HEK293 (cell line): ENCODE results near the gene DNAJC11.

Source experiments
- CTCF ChIA-PET: fragments of 350-600 bp; formaldehyde crosslinking; extraction: SDS; loops from one replicate; lab custom pipeline; 2021; ENCODE audit warnings: antibody characterized with exemption; lab: Yijun Ruan, JAX
- POLR2A ChIA-PET: fragments of 300-600 bp; formaldehyde crosslinking; extraction: SDS; loops from one replicate; lab custom pipeline; 2020; ENCODE audit warnings: antibody characterized with exemption, inconsistent platforms; lab: Yijun Ruan, JAX
- H3K27ac ChIP-seq: fragments of 200-500 bp; sonication (Bioruptor generic); 2 replicates; pipeline ENCODE4 v1.5.1; 2014; ENCODE audit warnings: low read depth, low read length, control low read depth, inconsistent platforms; ENCODE audit errors: extremely low read depth
- H3K36me3 ChIP-seq, 2 experiments: fragments of 200-500 bp in 1 of 2; sonication (Bioruptor generic) in 1 of 2; 1 replicate in 1 of 2; 2 replicates in 1 of 2; pipeline ENCODE4 v1.5.1; 2014 to 2017; ENCODE audit warnings: inconsistent platforms in 2 of 2, low read length in 2 of 2; ENCODE audit not compliant: control insufficient read depth in 2 of 2, insufficient read depth in 1 of 2
- H3K4me1 ChIP-seq: fragments of 200-500 bp; sonication (Bioruptor generic); 2 replicates; pipeline ENCODE4 v1.5.1; 2014; ENCODE audit warnings: mild to moderate bottlenecking, low read length, inconsistent platforms; ENCODE audit not compliant: control insufficient read depth, insufficient read depth
- H3K4me3 ChIP-seq: 2 replicates; pipeline ENCODE4 v1.5.1; 2011; ENCODE audit warnings: low read depth, mild to moderate bottlenecking, control low read depth, low read length, moderate library complexity
- H3K9me3 ChIP-seq: fragments of 200-500 bp; sonication (Bioruptor generic); 2 replicates; pipeline ENCODE4 v1.5.1; 2014; ENCODE audit warnings: low read depth, low read length, inconsistent platforms; ENCODE audit not compliant: control insufficient read depth, insufficient read depth
- EGR2 ChIP-seq: fragments of 450-650 bp; formaldehyde crosslinking; IDR thresholded peaks from 2 replicates; pipeline ENCODE4 v1.5.1; 2016; ENCODE audit warnings: low read depth, missing biosample characterization, missing genetic modification characterization
- GLIS2 ChIP-seq: fragments of 450-650 bp; formaldehyde crosslinking; IDR thresholded peaks from 2 replicates; pipeline ENCODE4 v1.5.1; 2016; ENCODE audit warnings: missing biosample characterization, missing genetic modification characterization
- KLF1 ChIP-seq: fragments of 450-650 bp; formaldehyde crosslinking; IDR thresholded peaks from 2 replicates; pipeline ENCODE4 v1.5.1; 2016; ENCODE audit warnings: missing biosample characterization, missing genetic modification characterization
- MZF1 ChIP-seq: fragments of 450-650 bp; formaldehyde crosslinking; IDR thresholded peaks from 2 replicates; pipeline ENCODE4 v1.5.1; 2017; ENCODE audit warnings: missing biosample characterization, missing genetic modification characterization, borderline replicate concordance
- SCRT2 ChIP-seq: fragments of 450-650 bp; formaldehyde crosslinking; IDR thresholded peaks from 2 replicates; pipeline ENCODE4 v1.5.1; 2016; ENCODE audit warnings: missing biosample characterization, missing genetic modification characterization
- ZFHX2 ChIP-seq: fragments of 450-650 bp; formaldehyde crosslinking; conservative IDR thresholded peaks from 2 replicates; pipeline ENCODE4 v1.5.1; 2016; ENCODE audit warnings: missing biosample characterization, missing genetic modification characterization
- ZFP69B ChIP-seq: fragments of 450-650 bp; formaldehyde crosslinking; IDR thresholded peaks from 2 replicates; pipeline ENCODE4 v1.5.1; 2016; ENCODE audit warnings: missing biosample characterization, missing genetic modification characterization
- ZIC2 ChIP-seq: fragments of 450-650 bp; formaldehyde crosslinking; IDR thresholded peaks from 2 replicates; pipeline ENCODE4 v1.5.1; 2016; ENCODE audit warnings: missing biosample characterization, missing genetic modification characterization
- ZNF19 ChIP-seq: fragments of 450-650 bp; formaldehyde crosslinking; IDR thresholded peaks from 2 replicates; pipeline ENCODE4; 2016; ENCODE audit warnings: missing biosample characterization, missing genetic modification characterization, low read depth
- ZNF266 ChIP-seq: fragments of 450-650 bp; formaldehyde crosslinking; IDR thresholded peaks from 2 replicates; pipeline ENCODE4 v1.5.1; 2016; ENCODE audit warnings: missing biosample characterization, missing genetic modification characterization, low read depth
- ZNF324 ChIP-seq: fragments of 450-650 bp; formaldehyde crosslinking; IDR thresholded peaks from 2 replicates; pipeline ENCODE4 v1.5.1; 2016; ENCODE audit warnings: missing biosample characterization, missing genetic modification characterization
- ZNF600 ChIP-seq: fragments of 450-650 bp; formaldehyde crosslinking; IDR thresholded peaks from 2 replicates; pipeline ENCODE4 v1.5.1; 2016; ENCODE audit warnings: missing biosample characterization, missing genetic modification characterization
- ZNF792 ChIP-seq: fragments of 450-650 bp; formaldehyde crosslinking; IDR thresholded peaks from 2 replicates; pipeline ENCODE4 v1.5.1; 2016; ENCODE audit warnings: missing biosample characterization, missing genetic modification characterization

The DNAJC11 gene

DNA sequence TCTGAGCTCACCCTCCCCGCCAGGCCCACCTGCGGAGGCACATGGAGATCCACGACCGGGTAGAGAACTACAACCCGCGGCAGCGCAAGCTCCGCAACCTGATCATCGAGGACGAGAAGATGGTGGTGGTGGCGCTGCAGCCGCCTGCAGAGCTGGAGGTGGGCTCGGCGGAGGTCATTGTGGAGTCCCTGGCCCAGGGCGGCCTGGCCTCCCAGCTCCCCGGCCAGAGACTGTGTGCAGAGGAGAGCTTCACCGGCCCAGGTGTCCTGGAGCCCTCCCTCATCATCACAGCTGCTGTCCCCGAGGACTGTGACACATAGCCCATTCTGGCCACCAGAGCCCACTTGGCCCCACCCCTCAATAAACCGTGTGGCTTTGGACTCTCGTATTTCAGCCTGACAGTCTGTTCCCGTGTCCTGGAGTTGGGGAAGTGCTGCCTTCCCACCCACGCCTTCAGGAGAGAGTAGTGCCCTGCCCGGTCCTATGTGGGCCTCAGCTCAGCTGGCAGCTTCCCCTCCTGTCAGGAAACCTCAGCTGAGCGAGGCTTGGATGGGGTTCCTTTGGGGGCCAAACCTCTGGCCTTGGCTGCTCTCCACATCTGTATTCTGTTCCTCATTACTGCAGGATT is 112.6 kb downstream of the DNAJC11 start:
- no peak overlapping the region for H3K27ac ChIP-seq
- H3K9me3 ChIP-seq, result no peaks in the 10 kb centered on the region
- POLR2A ChIA-PET, result interaction anchor here (0.8 to 2.4 kb wide), 4 partner anchors 8 to 13 kb away, joined by 3 to 13 read pairs (median 6); partner anchors contain the start of genes KLHL21 and ZBTB48
- CTCF ChIA-PET, result no interaction called here
- H3K4me1 ChIP-seq, result no peaks in the 10 kb centered on the region
- no peak overlapping the region for H3K4me3 ChIP-seq
- peaks cover 0 to 95% of the 10 kb centered on the region in 2 experiments; a peak in 1 of 3 replicates for H3K36me3 ChIP-seq
- TF ChIP-seq MZF1 (tag by site-specific recombination) (no peak), ZFHX2 (tag by site-specific recombination) (peak; percentile 76), EGR2 (tag by site-specific recombination) (peak; percentile 51), KLF1 (peak; percentile 41), ZNF324 (tag by site-specific recombination) (no peak)

DNA sequence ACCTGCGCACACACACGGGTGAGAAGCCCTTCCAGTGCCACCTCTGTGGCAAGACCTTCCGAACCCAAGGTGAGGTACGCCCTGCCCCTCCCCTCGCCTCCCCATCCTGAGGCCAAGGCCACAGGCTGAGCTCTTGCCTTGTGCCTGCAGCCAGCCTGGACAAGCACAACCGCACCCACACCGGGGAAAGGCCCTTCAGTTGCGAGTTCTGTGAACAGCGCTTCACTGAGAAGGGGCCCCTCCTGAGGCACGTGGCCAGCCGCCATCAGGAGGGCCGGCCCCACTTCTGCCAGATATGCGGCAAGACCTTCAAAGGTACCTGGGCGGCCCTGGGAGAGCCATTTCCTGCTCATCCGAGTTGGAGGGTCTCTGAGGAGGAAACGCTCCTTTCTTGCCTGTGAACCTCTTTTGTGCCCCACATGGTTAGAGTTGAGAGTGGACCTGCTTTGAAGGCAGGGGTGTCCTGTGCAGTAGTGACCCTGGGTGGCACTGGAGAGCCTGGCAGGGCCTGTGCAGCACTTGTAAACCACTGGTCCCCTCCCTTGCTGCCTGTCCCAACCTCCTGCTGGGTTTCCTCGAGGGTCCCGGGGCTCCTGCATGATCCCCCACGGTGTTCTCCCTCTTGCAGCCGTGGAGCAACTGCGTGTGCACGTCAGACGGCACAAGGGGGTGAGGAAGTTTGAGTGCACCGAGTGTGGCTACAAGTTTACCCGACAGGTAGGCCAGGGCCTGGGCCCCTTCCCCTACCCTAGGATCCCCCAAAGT is 113.3 kb downstream of the DNAJC11 start:
- no peak overlapping the region for H3K4me3 ChIP-seq
- H3K9me3 ChIP-seq, result no peaks in the 10 kb centered on the region
- H3K36me3 ChIP-seq, result peaks cover 0 to 88% of the 10 kb centered on the region in 2 experiments; a peak in 1 of 3 replicates
- ChIA-PET POLR2A (interaction anchor here (0.6 to 2.4 kb wide), 4 partner anchors 8 to 12 kb away, joined by 3 to 13 read pairs (median 6); partner anchors contain the start of gene ZBTB48), CTCF (no interaction called here)
- peak; percentile 44 for TF ChIP-seq ZIC2 (tag by site-specific recombination)
- TF ChIP-seq GLIS2, result peak; percentile 9; the same call in 1 of the 2 replicates
- peak; percentile 43; the same call in 1 of the 2 replicates for TF ChIP-seq SCRT2
- TF ChIP-seq ZNF19, result no peak
- no peak overlapping the region; the same call in 1 of the 2 replicates for H3K27ac ChIP-seq
- H3K4me1 ChIP-seq, result no peaks in the 10 kb centered on the region

DNA sequence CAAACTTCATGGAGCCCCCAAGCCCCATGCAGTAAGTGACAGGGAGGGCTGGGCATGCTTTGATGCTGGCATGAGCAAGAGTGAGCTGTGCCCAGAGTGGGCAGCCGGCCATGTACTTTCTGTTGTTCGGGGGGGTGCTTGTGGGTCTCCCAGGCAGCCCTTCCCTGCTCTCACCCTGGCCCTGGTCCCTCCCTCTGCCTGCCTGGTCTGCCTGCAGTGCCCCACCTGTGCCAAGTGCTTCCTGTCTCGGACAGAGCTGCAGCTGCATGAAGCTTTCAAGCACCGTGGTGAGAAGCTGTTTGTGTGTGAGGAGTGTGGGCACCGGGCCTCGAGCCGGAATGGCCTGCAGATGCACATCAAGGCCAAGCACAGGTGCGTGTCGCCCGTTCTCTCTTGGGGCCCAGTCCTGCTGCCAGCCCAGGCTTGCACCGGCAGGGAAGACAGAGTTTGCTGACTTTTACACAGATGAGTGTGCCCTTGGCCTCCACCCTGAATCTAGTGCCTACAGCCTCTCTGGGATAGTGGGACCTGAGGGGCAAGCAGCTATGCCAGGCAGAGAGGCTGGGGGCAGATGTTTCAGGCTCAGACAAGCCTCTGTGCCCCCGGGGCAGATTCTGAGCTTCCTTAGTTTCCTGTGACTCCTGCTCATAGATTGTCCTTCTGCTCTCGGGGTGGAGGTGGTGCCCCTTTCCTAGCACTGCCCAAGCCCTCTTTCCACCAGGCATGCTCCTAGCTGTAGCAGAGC is 114.2 kb downstream of the DNAJC11 start:
- TF ChIP-seq ZFP69B (tag by site-specific recombination) (no peak), ZNF600 (tag by site-specific recombination) (peak; percentile 16; the same call in 1 of the 2 replicates), ZNF792 (no peak)
- TF ChIP-seq, all 188 proteins: peak for 1
- H3K4me1 ChIP-seq, result no peaks in the 10 kb centered on the region
- H3K9me3 ChIP-seq, result no peaks in the 10 kb centered on the region
- no peak overlapping the region for H3K4me3 ChIP-seq
- no peak overlapping the region for H3K27ac ChIP-seq
- peaks cover 0 to 85% of the 10 kb centered on the region in 2 experiments; a peak in 1 of 3 replicates for H3K36me3 ChIP-seq
- ChIA-PET POLR2A (interaction anchor here (0.6 to 2.4 kb wide), 3 partner anchors 8 to 14 kb away, joined by 3 to 8 read pairs (median 3); partner anchors contain the start of gene ZBTB48), CTCF (interaction anchor here (0.7 to 1.0 kb wide), 2 partner anchors 28 to 33 kb away, joined by 3 to 4 read pairs; partner anchors contain the start of genes NOL9 and TAS1R1)

DNA sequence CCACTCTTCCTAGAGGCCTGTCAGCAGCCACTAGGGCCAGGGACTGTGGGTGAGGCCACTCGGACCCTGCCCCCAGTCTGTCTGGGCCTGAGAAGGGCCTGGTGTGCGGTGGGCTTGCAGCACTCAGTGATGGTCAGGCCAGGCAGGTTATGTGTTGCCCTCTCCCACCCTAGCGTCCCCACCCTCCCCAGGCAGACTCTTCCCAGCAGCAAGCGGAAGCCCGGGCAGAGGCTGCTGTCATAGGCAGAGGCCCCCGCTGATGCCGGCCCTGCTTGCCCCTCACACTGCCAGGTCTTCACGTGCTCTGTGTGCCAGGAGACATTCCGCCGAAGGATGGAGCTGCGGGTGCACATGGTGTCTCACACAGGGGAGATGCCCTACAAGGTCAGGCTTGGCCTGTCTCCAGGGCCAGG is 115.2 kb downstream of the DNAJC11 start:
- POLR2A ChIA-PET, result no interaction called here
- H3K4me3 ChIP-seq, result no peak overlapping the region
- H3K36me3 ChIP-seq, result peaks cover 0 to 85% of the 10 kb centered on the region in 2 experiments; a peak in 1 of 3 replicates
- H3K27ac ChIP-seq, result no peak overlapping the region
- no peaks in the 10 kb centered on the region for H3K4me1 ChIP-seq
- no peaks in the 10 kb centered on the region for H3K9me3 ChIP-seq
- CTCF ChIA-PET, result interaction anchor here (1.0 to 1.1 kb wide), 2 partner anchors 32 to 48 kb away, joined by 3 to 4 read pairs; partner anchors contain the start of genes NOL9 and TAS1R1
- TF ChIP-seq GLIS2 (peak; percentile 52), ZNF266 (tag by site-specific recombination) (no peak)
